Measurements from ENCODE around the gene IRS2.

IRS2 gene

DNA sequence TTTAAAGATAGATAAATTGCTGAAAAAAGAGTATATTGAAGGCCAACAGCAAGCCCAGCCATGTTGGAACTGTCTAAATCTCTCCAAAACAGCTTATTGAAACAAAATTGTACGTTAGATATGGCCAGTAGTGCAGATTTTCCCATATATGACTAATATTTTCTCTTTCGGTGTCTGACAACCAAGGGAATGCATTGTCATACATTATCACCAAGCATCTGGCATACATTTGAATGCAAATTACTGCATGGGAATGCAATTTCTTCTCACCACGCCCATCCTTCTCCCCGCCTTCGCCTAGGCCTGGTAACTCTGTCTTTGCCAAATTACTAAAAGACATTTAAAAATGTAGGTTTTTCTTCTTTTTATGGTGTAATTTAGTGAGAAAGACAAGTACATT lies 32.5 kb upstream of the IRS2 start:
- TF ChIP-seq TAF1 (IDR thresholded peaks at IDR 0.05; ENCODE audit: borderline replicate concordance, insufficient read depth, low read length) (no peak), SIN3A (IDR thresholded peaks at IDR 0.05; ENCODE audit: borderline replicate concordance, insufficient read depth, low read length) (no peak), POLR2AphosphoS5 (IDR thresholded peaks at IDR 0.05; ENCODE audit: low read depth, low read length) (no peak), FOXP2 (optimal IDR thresholded peaks at IDR 0.05; ENCODE audit: borderline replicate concordance, extremely low read depth, extremely low read length, insufficient read depth) (no peak)
- TF ChIP-seq, protein P1, sequence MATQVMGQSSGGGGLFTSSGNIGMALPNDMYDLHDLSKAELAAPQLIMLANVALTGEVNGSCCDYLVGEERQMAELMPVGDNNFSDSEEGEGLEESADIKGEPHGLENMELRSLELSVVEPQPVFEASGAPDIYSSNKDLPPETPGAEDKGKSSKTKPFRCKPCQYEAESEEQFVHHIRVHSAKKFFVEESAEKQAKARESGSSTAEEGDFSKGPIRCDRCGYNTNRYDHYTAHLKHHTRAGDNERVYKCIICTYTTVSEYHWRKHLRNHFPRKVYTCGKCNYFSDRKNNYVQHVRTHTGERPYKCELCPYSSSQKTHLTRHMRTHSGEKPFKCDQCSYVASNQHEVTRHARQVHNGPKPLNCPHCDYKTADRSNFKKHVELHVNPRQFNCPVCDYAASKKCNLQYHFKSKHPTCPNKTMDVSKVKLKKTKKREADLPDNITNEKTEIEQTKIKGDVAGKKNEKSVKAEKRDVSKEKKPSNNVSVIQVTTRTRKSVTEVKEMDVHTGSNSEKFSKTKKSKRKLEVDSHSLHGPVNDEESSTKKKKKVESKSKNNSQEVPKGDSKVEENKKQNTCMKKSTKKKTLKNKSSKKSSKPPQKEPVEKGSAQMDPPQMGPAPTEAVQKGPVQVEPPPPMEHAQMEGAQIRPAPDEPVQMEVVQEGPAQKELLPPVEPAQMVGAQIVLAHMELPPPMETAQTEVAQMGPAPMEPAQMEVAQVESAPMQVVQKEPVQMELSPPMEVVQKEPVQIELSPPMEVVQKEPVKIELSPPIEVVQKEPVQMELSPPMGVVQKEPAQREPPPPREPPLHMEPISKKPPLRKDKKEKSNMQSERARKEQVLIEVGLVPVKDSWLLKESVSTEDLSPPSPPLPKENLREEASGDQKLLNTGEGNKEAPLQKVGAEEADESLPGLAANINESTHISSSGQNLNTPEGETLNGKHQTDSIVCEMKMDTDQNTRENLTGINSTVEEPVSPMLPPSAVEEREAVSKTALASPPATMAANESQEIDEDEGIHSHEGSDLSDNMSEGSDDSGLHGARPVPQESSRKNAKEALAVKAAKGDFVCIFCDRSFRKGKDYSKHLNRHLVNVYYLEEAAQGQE (IDR thresholded peaks at IDR 0.05; ENCODE audit: insufficient read depth in 1 of 2, low read depth in 2 of 2, low read length in 2 of 2), result no peak

DNA sequence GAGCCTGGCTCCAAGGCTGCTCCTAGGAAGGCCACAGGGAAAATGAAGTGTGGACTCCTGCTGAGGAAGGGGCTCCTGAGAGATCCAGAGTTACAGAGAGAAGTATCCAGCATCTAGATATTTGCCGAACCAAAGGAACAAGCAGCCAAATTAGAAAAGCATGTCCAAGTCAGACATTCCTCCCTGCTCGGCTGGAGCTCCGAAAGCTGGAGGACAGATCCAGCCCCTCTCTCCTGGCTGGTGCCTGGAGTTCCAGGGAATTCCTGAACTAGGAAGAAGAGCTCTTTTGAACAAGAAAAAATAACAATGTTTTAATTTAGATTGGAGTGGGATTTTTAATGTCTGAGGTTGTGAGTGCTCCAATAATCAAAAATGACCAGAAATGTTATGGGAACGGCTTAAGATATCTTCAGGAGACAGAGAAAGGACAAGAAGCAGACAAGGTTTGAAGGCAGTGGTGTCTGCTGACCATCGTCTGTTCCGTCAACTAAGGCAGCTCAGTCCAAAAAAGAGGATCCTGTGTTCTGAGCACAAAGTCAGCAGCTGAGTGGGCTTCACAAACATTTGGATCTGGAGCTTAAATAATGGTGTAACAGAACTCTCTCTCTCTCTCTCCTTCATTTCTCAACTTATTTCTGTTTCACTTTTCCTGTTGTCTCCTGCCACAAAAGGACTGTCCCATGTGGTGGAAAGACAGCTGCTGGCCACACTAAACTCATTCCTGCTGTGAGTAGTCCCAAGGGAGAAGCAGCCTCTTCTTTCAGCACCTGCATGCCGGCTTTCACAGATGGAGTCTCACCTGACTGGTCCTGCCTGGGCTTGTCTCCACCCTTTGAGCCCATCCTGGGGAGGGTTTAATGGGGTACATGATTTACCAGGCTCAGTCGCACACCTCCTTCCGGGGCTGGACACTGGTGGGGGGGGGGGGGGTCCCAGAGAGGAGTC lies 31.5 kb upstream of the IRS2 start:
- no peak for TF ChIP-seq TAF1 (IDR thresholded peaks at IDR 0.05; ENCODE audit: borderline replicate concordance, insufficient read depth, low read length)
- TF ChIP-seq, protein P1 (IDR thresholded peaks at IDR 0.05; ENCODE audit: insufficient read depth in 1 of 2, low read depth in 2 of 2, low read length in 2 of 2), result no peak

DNA sequence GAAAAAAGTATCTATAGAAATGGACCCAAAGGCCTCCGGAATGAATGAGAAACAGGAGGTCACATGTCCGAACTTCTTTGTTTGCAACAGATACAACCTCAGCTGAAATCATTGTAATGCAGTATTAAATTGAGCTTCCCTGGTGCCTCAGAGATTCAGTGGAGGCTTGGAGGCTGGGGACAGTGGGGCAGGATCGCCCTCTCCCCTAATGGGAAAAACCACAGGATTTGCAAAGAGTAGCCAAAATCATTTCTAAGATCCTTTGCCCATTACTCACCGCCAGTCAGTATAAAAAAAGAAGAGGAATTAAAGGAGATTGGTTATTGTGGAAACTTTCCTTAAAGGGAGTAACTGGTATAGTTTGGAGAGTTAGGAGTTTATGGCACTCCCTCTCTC lies 30.4 kb upstream of the IRS2 start:
- TF ChIP-seq, protein P1 (IDR thresholded peaks at IDR 0.05; ENCODE audit: insufficient read depth in 1 of 2, low read depth in 2 of 2, low read length in 2 of 2), result no peak
- no peak for TF ChIP-seq TAF1 (IDR thresholded peaks at IDR 0.05; ENCODE audit: borderline replicate concordance, insufficient read depth, low read length)
- no peak for TF ChIP-seq POLR2AphosphoS5 (IDR thresholded peaks at IDR 0.05; ENCODE audit: low read depth, low read length)
- no peak for TF ChIP-seq FOXP2 (optimal IDR thresholded peaks at IDR 0.05; ENCODE audit: borderline replicate concordance, extremely low read depth, extremely low read length, insufficient read depth)
- no peak for TF ChIP-seq SIN3A (IDR thresholded peaks at IDR 0.05; ENCODE audit: borderline replicate concordance, insufficient read depth, low read length)

DNA sequence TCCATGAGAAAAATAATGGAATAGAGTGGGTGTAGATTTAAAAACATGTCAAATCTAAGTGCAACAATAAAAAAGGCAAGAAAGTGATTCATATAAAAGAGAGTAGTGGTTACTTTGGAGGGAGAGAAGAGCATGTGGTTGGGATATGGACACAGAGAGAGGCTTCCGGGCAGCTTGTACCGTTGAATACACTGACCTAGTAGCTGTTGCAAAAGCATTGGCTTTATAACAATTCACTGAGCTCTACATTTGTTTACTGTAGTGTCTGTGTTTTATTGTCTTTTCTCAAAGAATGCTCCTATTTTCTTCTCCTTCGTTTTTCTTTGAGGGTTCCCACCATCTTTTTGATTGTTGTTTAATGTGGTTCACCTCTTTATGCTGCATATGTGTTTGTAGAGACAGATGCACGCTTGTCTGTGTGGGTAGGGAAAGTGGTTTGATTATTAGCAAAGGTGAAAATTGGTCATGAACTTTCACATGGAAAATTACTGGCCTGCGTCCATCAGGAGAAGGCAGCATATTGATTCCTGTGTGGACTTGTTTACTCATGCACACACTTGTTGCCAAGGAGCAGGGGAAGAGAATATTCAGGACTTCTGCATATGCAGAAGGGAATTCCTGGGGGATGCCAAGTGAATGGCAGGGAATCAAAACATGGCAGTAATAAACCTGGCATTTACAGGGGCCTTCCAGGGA lies 29.9 kb upstream of the IRS2 start:
- TF ChIP-seq POLR2AphosphoS5 (IDR thresholded peaks at IDR 0.05; ENCODE audit: low read depth, low read length), result no peak

DNA sequence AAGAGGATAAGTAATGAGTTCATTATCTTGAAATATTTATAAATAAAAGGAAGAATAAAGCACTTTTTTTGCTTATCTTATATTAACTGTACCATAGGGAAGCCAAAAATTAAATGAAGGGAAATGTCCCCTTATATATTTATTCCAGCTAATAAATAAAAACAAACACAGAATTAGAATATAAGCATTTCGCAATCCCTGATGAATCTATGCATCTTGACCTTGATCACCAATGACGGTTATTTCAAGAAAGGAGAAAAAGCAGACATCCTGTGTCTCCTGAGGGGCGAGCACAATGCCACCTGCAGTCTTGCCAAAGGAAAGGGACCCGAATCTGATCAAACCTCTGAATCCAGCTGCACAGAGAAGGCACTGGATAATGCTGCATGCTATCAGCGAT lies 29.3 kb upstream of the IRS2 start:
- TF ChIP-seq FOXP2 (optimal IDR thresholded peaks at IDR 0.05; ENCODE audit: borderline replicate concordance, extremely low read depth, extremely low read length, insufficient read depth) (no peak), POLR2AphosphoS5 (IDR thresholded peaks at IDR 0.05; ENCODE audit: low read depth, low read length) (no peak), SIN3A (IDR thresholded peaks at IDR 0.05; ENCODE audit: borderline replicate concordance, insufficient read depth, low read length) (no peak), TAF1 (IDR thresholded peaks at IDR 0.05; ENCODE audit: borderline replicate concordance, insufficient read depth, low read length) (no peak)
- TF ChIP-seq, protein P1 (IDR thresholded peaks at IDR 0.05; ENCODE audit: insufficient read depth in 1 of 2, low read depth in 2 of 2, low read length in 2 of 2), result no peak
